Measurements from ENCODE around the gene ATMIN. TPM values are rescaled to one million over a fixed set of nuclear protein-coding genes. Genes with fewer than 3 reads are reported as not detected.

Gene ATMIN
- total and polyA plus RNA-seq, 10 of the 15 experiments (the other 5 are each of a cell fraction or from before 2014, with no cell fraction given), result 5.2 to 28.9 (median 18.3) TPM

DNA sequence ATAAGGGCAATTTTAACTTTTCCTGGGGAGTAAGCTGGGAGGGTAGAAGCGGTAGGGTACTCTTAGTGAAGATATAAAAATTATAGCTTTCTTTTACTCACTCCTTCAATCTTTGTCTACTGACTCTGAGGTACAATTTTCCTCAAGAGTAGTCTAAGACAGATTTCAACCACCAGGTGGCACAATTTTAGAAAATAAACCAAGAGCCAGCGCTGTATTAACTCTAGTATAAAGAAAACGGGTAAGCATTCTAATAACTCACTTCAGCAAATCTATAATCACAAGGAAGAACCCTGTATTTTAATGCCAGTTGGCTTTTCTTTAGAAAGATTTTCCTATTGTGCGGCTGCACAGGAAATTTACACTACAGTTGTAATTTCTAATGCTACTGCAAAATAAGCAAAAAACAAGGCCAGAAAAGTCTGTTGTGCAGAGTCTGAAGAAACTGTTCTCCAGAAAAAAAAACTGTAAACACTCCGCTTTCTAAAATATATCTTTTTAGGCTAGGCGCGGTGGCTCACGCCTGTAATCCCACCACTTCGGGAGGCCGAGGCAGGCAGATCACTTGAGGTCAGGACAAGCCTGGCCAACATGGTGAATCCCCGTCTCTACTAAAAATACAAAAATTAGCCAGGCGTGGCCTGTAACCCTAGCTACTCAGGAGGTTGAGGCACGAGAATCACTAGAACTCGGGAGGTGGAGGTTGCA lies 30.8 kb upstream of the ATMIN start (continued):
- TF ChIP-seq, protein P1, sequence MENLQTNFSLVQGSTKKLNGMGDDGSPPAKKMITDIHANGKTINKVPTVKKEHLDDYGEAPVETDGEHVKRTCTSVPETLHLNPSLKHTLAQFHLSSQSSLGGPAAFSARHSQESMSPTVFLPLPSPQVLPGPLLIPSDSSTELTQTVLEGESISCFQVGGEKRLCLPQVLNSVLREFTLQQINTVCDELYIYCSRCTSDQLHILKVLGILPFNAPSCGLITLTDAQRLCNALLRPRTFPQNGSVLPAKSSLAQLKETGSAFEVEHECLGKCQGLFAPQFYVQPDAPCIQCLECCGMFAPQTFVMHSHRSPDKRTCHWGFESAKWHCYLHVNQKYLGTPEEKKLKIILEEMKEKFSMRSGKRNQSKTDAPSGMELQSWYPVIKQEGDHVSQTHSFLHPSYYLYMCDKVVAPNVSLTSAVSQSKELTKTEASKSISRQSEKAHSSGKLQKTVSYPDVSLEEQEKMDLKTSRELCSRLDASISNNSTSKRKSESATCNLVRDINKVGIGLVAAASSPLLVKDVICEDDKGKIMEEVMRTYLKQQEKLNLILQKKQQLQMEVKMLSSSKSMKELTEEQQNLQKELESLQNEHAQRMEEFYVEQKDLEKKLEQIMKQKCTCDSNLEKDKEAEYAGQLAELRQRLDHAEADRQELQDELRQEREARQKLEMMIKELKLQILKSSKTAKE (IDR thresholded peaks at IDR 0.05; ENCODE audit: low read depth, poor library complexity, severe bottlenecking), result peak; percentile 53
- peak; percentile 64 for TF ChIP-seq PAX5 (IDR thresholded peaks at IDR 0.05; ENCODE audit: borderline replicate concordance, low read depth, low read length)
- TF ChIP-seq SMC3 (IDR thresholded peaks at IDR 0.05; ENCODE audit: borderline replicate concordance, low read length), result peak; percentile 35; the same call in 1 of the 2 replicates
- TF ChIP-seq SIN3A (IDR thresholded peaks at IDR 0.05; ENCODE audit: low read depth, low read length), result no peak
- peak; percentile 35; the same call in 1 of the 2 replicates for TF ChIP-seq RAD21 (IDR thresholded peaks at IDR 0.05; ENCODE audit: insufficient read depth, low read depth, low read length)
- TF ChIP-seq, protein P2, sequence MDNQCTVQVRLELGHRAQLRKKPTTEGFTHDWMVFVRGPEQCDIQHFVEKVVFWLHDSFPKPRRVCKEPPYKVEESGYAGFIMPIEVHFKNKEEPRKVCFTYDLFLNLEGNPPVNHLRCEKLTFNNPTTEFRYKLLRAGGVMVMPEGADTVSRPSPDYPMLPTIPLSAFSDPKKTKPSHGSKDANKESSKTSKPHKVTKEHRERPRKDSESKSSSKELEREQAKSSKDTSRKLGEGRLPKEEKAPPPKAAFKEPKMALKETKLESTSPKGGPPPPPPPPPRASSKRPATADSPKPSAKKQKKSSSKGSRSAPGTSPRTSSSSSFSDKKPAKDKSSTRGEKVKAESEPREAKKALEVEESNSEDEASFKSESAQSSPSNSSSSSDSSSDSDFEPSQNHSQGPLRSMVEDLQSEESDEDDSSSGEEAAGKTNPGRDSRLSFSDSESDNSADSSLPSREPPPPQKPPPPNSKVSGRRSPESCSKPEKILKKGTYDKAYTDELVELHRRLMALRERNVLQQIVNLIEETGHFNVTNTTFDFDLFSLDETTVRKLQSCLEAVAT (IDR thresholded peaks at IDR 0.05), result 0 out of 2 replicates have a peak, but pooled peaks have one; percentile 14
- TF ChIP-seq, protein P3, sequence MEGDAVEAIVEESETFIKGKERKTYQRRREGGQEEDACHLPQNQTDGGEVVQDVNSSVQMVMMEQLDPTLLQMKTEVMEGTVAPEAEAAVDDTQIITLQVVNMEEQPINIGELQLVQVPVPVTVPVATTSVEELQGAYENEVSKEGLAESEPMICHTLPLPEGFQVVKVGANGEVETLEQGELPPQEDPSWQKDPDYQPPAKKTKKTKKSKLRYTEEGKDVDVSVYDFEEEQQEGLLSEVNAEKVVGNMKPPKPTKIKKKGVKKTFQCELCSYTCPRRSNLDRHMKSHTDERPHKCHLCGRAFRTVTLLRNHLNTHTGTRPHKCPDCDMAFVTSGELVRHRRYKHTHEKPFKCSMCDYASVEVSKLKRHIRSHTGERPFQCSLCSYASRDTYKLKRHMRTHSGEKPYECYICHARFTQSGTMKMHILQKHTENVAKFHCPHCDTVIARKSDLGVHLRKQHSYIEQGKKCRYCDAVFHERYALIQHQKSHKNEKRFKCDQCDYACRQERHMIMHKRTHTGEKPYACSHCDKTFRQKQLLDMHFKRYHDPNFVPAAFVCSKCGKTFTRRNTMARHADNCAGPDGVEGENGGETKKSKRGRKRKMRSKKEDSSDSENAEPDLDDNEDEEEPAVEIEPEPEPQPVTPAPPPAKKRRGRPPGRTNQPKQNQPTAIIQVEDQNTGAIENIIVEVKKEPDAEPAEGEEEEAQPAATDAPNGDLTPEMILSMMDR (IDR thresholded peaks at IDR 0.05 in 2 of 3, conservative IDR thresholded peaks at IDR 0.05 in 1 of 3; ENCODE audit: control insufficient read depth in 2 of 3, extremely low read depth in 1 of 3, insufficient read depth in 1 of 3, low read depth in 3 of 3, low read length in 3 of 3), result peak; percentile 33 to 51 (median 49)
- TF ChIP-seq NFIC (IDR thresholded peaks at IDR 0.05; ENCODE audit: low read depth, low read length), result 0 out of 2 replicates have a peak, but pooled peaks have one; percentile 10
- TF ChIP-seq WRNIP1 (IDR thresholded peaks at IDR 0.05; ENCODE audit: borderline replicate concordance, low read depth, low read length), result no peak
- no peak for TF ChIP-seq CHD1 (IDR thresholded peaks at IDR 0.05; ENCODE audit: low read depth, low read length)
- TF ChIP-seq IKZF2 (IDR thresholded peaks at IDR 0.05), result no peak
